SK-N-SH treated with all-trans-retinoic acid at 6 μM for 48 hours (cell line): ENCODE results near the gene ADGRG6.

Experiments used
- RARB ChIP-seq: fragments of 250-450 bp; sonication (Bioruptor Pico); IDR thresholded peaks from 2 replicates; pipeline ENCODE4 v1.8.0; 2021; ENCODE audit warnings: mild to moderate bottlenecking, moderate library complexity
- TSHZ2 ChIP-seq: fragments of 250-450 bp; sonication (Bioruptor Pico); IDR thresholded peaks from 2 replicates; pipeline ENCODE4 v1.5.0; 2020; ENCODE audit warnings: mild to moderate bottlenecking, moderate library complexity
- ZFP3 ChIP-seq: fragments of 250-450 bp; sonication (Bioruptor Pico); IDR thresholded peaks from 2 replicates; pipeline ENCODE4 v1.5.0; 2020; ENCODE audit warnings: mild to moderate bottlenecking, moderate library complexity

- TF ChIP-seq ZFP3 (CRISPR knock-in tag) = no peak
- no peak for TF ChIP-seq TSHZ2 (CRISPR knock-in tag)
- no peak for TF ChIP-seq RARB
Observed at GRCh38 chr6:142297605-142297995, 4.2 kb upstream of the ADGRG6 start.
